Mesenchymal stem cell (in vitro differentiated cells and primary cell): ENCODE results near the gene BCAS1.
"Not testable (repeated sequence)": the region's sequence is repeated elsewhere in the genome, so short reads cannot be mapped to it uniquely, and the experiment has no call there.

Experiments used
- DNase-seq: peaks from one replicate; pipeline ENCODE4 v3.0.0-alpha.2; 2013
- H2AFZ ChIP-seq: one replicate; pipeline ENCODE4 v1.6.1; 2013; ENCODE audit warnings: low read depth, mild to moderate bottlenecking, control low read depth, inconsistent platforms, low read length, moderate library complexity
- H2AK5ac ChIP-seq: 2 replicates; pipeline ENCODE4 v1.6.1; 2013; ENCODE audit warnings: low read length, moderate library complexity, mild to moderate bottlenecking, inconsistent platforms; ENCODE audit not compliant: severe bottlenecking
- H2BK120ac ChIP-seq: one replicate; pipeline ENCODE4 v1.6.1; 2013; ENCODE audit warnings: low read depth, mild to moderate bottlenecking, inconsistent platforms, low read length, moderate library complexity
- H2BK12ac ChIP-seq, 2 experiments: one replicate each; pipeline ENCODE4 v1.6.1; 2013; ENCODE audit warnings: inconsistent platforms in 2 of 2, low read length in 2 of 2, mild to moderate bottlenecking in 2 of 2, moderate library complexity in 2 of 2, control low read depth in 1 of 2
- H2BK15ac ChIP-seq: one replicate; pipeline ENCODE4 v1.6.1; 2013; ENCODE audit warnings: mild to moderate bottlenecking, low read depth, inconsistent platforms; ENCODE audit not compliant: poor library complexity, severe bottlenecking
- H2BK5ac ChIP-seq: 2 replicates; pipeline ENCODE4 v1.6.1; 2013; ENCODE audit warnings: low read depth, mild to moderate bottlenecking, low read length, control low read depth, inconsistent platforms; ENCODE audit not compliant: poor library complexity, severe bottlenecking
- H3K14ac ChIP-seq, 2 experiments: one replicate each; pipeline ENCODE4 v1.6.1; 2013; ENCODE audit warnings: inconsistent platforms in 2 of 2, low read length in 2 of 2, control low read depth in 1 of 2, mild to moderate bottlenecking in 1 of 2, moderate library complexity in 1 of 2
- H3K18ac ChIP-seq, 2 experiments: one replicate each; pipeline ENCODE4 v1.6.1; 2013; ENCODE audit warnings: inconsistent platforms in 2 of 2, low read length in 2 of 2, control low read depth in 1 of 2, low read depth in 1 of 2, mild to moderate bottlenecking in 1 of 2
- H3K23ac ChIP-seq, 2 experiments: one replicate each; pipeline ENCODE4 v1.6.1; 2013; ENCODE audit warnings: inconsistent platforms in 2 of 2, low read length in 2 of 2, mild to moderate bottlenecking in 2 of 2, moderate library complexity in 2 of 2, control low read depth in 1 of 2
- H3K27ac ChIP-seq: 2 replicates; pipeline ENCODE4 v1.5.1; 2013; ENCODE audit warnings: mild to moderate bottlenecking, moderate library complexity, low read length, control low read depth, inconsistent platforms; ENCODE audit not compliant: poor library complexity, severe bottlenecking
- H3K27me3 ChIP-seq, 2 experiments: 2 replicates each; pipeline versions ENCODE4 v1.6.1 to v1.7.0; 2013; ENCODE audit warnings: low read length in 2 of 2, mild to moderate bottlenecking in 2 of 2, moderate library complexity in 2 of 2, control low read depth in 1 of 2, inconsistent platforms in 1 of 2; ENCODE audit not compliant: control insufficient read depth in 1 of 2, insufficient read depth in 1 of 2
- H3K36me3 ChIP-seq, 2 experiments: 2 replicates each; pipeline versions ENCODE4 v1.6.1 to v1.7.0; 2013; ENCODE audit warnings: low read length in 2 of 2, control low read depth in 1 of 2, inconsistent platforms in 1 of 2, low read depth in 1 of 2, mild to moderate bottlenecking in 1 of 2; ENCODE audit not compliant: insufficient read depth in 2 of 2, control insufficient read depth in 1 of 2
- H3K4ac ChIP-seq, 2 experiments: one replicate each; pipeline ENCODE4 v1.6.1; 2013; ENCODE audit warnings: inconsistent platforms in 2 of 2, low read length in 2 of 2, mild to moderate bottlenecking in 2 of 2, moderate library complexity in 2 of 2, control low read depth in 1 of 2, low read depth in 1 of 2
- H3K4me1 ChIP-seq: 2 replicates; pipeline ENCODE4 v1.6.1; 2013; ENCODE audit warnings: low read depth, low read length, control low read depth; ENCODE audit not compliant: control insufficient read depth, insufficient read depth
- H3K4me2 ChIP-seq: 2 replicates; pipeline ENCODE4 v1.6.1; 2013; ENCODE audit warnings: low read length, mild to moderate bottlenecking, inconsistent platforms; ENCODE audit not compliant: poor library complexity, severe bottlenecking
- H3K4me3 ChIP-seq, 2 experiments: 2 replicates each; pipeline versions ENCODE4 v1.5.1 to v1.7.0; 2013; ENCODE audit warnings: low read length in 2 of 2, mild to moderate bottlenecking in 2 of 2, control low read depth in 1 of 2, low read depth in 1 of 2; ENCODE audit not compliant: insufficient read depth in 1 of 2
- H3K79me1 ChIP-seq: replicated peaks from 2 replicates; pipeline ENCODE4 v1.6.1; 2013; ENCODE audit warnings: mild to moderate bottlenecking, control low read depth, low read length, inconsistent platforms; ENCODE audit not compliant: poor library complexity, severe bottlenecking
- H3K9ac ChIP-seq: 2 replicates; pipeline ENCODE4 v1.7.0; 2013; ENCODE audit warnings: mild to moderate bottlenecking, low read length, moderate library complexity
- H3K9me3 ChIP-seq: 2 replicates; pipeline ENCODE4 v1.7.0; 2013; ENCODE audit warnings: mild to moderate bottlenecking, low read length; ENCODE audit not compliant: control insufficient read depth
- H4K8ac ChIP-seq: one replicate; pipeline ENCODE4 v1.6.1; 2013; ENCODE audit warnings: inconsistent platforms, mild to moderate bottlenecking, low read length, moderate library complexity
- H4K91ac ChIP-seq: one replicate; pipeline ENCODE4 v1.6.1; 2013; ENCODE audit warnings: mild to moderate bottlenecking, low read length, inconsistent platforms
- WGBS: methylation state at CpG from one replicate; pipeline ENCODE4 v1.1.7; 2013; ENCODE audit warnings: mixed read lengths; 5-methylcytosine and 5-hydroxymethylcytosine counted together

BCAS1 gene

DNA sequence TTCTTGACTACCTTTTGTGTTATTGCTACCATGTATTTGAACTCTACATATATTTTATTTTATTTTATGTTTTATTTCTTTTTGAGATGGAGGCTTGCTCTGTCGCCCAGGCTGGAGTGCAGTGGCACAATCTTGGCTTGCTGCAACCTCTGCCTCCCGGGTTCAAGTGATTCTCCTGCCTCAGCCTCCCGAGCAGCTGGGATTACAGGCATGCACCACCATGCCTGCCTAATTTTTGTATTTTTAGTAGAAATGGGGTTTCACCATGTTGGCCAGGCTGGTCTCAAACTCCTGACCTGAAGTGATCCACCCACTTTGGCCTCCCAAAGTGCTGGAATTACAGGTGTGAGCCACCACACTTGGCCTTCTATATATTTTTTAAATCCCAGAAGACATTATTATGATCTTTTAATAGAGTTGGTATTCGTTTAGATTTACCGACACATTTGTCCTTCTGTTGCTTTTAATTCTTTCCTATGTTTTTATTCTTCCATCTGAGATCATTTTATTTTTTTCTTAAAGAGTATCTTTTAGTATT is 137.7 kb downstream of the BCAS1 start:
- 99% methylated on average over 3 of the region's 5 CpGs for WGBS

DNA sequence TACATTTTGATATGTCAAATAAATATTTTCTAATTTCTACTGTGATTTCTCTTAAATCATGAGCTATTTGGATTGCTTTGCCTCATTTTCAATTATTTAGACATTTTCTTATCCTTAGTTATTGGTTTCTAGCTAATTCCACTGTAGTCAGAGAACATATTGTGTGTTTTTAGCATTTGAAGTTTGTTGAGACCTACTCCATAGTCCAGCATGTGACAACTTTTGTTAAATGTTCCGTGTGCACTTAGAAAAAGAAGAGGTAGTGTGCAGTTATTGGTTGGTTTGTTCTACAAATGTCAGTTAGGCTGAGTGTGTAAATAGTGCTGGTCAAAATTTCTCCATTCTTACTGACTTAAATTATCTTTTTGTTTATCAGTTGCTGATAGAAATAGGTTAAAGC is 138.8 kb downstream of the BCAS1 start:
- no peak overlapping the region for H3K27ac ChIP-seq
- H3K4me1 ChIP-seq: peaks cover 3% of the 10 kb centered on the region
- no peaks in the 10 kb centered on the region for H3K79me1 ChIP-seq
- no peak overlapping the region for H2AFZ ChIP-seq
- H3K23ac ChIP-seq: no peak overlapping the region
- no peak for DNase-seq
- H3K4ac ChIP-seq: no peak overlapping the region
- H3K27me3 ChIP-seq: no peaks in the 10 kb centered on the region
- H2AK5ac ChIP-seq: no peak overlapping the region
- no peaks in the 10 kb centered on the region for H3K36me3 ChIP-seq
- no peak overlapping the region for H3K4me3 ChIP-seq
- no peak overlapping the region for H2BK120ac ChIP-seq
- no peak overlapping the region for H4K8ac ChIP-seq
- no peak overlapping the region for H3K14ac ChIP-seq
- no peak overlapping the region for H3K9ac ChIP-seq
- H3K18ac ChIP-seq: no peak overlapping the region
- 100% methylated on average over 1 of the region's 1 CpG for WGBS
- no peaks in the 10 kb centered on the region for H3K9me3 ChIP-seq
- no peak overlapping the region for H2BK5ac ChIP-seq
- no peak overlapping the region for H2BK15ac ChIP-seq
- H4K91ac ChIP-seq: no peak overlapping the region
- no peak overlapping the region for H2BK12ac ChIP-seq
- H3K4me2 ChIP-seq: no peak overlapping the region

More for the DNA sequence above, 137.7 kb downstream of the BCAS1 start:
- DNase-seq, H3K18ac ChIP-seq, H2AK5ac ChIP-seq, H3K36me3 ChIP-seq, H3K9me3 ChIP-seq, H3K79me1 ChIP-seq, H3K27ac ChIP-seq, H2BK120ac ChIP-seq, H2BK5ac ChIP-seq, H3K9ac ChIP-seq, H4K91ac ChIP-seq, H3K4me3 ChIP-seq, H4K8ac ChIP-seq, H2AFZ ChIP-seq, H3K4ac ChIP-seq, H2BK15ac ChIP-seq, H3K4me1 ChIP-seq, H3K27me3 ChIP-seq, H2BK12ac ChIP-seq, H3K23ac ChIP-seq, H3K4me2 ChIP-seq, H3K14ac ChIP-seq: not testable (repeated sequence)

DNA sequence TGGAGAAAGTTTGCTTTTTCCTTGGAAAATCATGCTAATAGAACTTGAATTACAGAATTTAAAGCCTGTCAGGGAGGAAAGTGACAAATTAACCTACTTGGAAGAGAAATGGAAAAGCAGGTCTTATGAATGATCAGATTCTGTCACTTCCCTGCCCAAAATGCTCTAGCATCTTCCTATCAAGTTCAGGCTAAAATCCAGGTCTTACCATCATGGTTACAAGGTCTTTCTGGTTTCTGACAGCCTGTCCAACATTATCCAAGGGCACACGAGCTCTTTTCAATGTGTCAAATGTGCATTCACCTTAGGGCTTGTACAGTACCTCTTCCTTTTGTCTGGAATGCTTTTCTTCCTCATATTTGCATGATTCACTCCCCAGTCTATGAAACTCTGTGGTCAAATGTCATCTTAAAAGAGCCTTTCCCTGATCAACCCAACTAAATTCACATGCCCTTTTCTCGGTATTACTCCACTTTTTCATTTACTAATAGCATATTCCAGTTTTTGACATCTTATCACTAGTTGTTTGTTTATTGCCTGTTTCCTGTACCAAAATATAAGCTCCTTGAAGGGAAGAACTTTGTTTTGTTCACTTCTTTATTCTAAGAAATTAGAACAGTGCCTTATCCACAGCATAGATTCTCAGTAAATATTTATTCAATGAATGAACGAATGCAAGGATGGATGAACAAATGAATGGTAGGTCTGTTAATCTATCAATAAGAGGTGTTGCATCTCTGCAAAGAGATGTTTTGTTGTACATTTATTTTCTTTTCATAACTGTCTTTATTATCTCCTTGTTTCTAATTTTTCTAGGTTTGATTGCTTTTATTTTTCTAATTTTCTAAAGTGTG is 139.5 kb downstream of the BCAS1 start:
- peaks cover 3% of the 10 kb centered on the region for H3K4me1 ChIP-seq
- no peak overlapping the region for H2BK12ac ChIP-seq
- no peak overlapping the region for H2AFZ ChIP-seq
- H3K23ac ChIP-seq: no peak overlapping the region
- H3K27me3 ChIP-seq: no peaks in the 10 kb centered on the region
- no peak overlapping the region for H3K4me2 ChIP-seq
- no peak overlapping the region for H3K18ac ChIP-seq
- no peak overlapping the region for H4K8ac ChIP-seq
- H3K27ac ChIP-seq: no peak overlapping the region
- H3K9me3 ChIP-seq: no peaks in the 10 kb centered on the region
- peak overlapping the region in 1 of 2 experiments; percentile 18 for H3K14ac ChIP-seq
- no peaks in the 10 kb centered on the region for H3K36me3 ChIP-seq
- H4K91ac ChIP-seq: no peak overlapping the region
- H2AK5ac ChIP-seq: no peak overlapping the region
- no peak overlapping the region for H3K9ac ChIP-seq
- H2BK120ac ChIP-seq: no peak overlapping the region
- 31% methylated on average over 1 of the region's 3 CpGs for WGBS
- H3K4ac ChIP-seq: no peak overlapping the region
- no peak overlapping the region for H2BK5ac ChIP-seq
- H3K4me3 ChIP-seq: no peak overlapping the region
- DNase-seq: no peak
- no peaks in the 10 kb centered on the region for H3K79me1 ChIP-seq
- no peak overlapping the region for H2BK15ac ChIP-seq

DNA sequence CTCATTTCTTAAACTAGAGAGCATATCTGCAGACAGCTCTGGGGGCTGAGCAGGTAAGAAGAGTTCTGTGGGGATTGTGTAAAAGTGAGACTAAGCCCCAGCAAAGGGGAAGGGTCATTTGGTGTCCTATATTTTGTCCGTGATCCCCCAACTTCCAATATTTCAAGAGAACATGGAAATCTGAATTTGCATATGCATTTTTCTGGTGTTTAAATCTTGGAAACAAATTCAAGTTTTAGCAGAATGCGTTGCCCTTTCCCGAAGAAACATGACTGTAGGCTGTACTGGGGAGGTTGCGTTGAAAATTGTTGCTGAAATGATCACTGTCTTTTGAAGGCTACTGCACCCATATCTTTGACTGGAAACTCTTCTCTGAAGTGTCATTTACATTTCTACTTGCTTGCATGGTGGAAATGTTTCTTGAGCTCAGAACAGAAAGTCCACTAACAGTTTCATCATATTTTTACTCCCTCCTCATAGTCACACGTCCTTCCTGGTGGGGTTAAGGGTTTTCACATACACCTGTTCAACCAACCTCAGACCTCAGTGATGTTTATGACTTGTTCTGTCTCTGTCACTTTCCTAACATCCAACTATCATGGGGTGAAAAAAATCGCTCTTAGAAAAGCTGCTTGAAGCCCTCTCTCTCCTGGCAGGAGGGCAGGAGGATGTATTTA is 140.3 kb downstream of the BCAS1 start:
- no peak overlapping the region for H3K27ac ChIP-seq
- no peak overlapping the region for H3K9ac ChIP-seq
- no peak for DNase-seq

More for the DNA sequence above, 140.3 kb downstream of the BCAS1 start:
- Histone ChIP-seq H2BK12ac (no peak overlapping the region), H2AFZ (no peak overlapping the region), H3K4me2 (no peak overlapping the region), H3K9me3 (no peaks in the 10 kb centered on the region), H2BK120ac (peak overlapping the region; percentile 27), H3K36me3 (no peaks in the 10 kb centered on the region), H2BK15ac (no peak overlapping the region), H3K23ac (no peak overlapping the region), H3K14ac (no peak overlapping the region), H3K18ac (no peak overlapping the region), H3K79me1 (no peaks in the 10 kb centered on the region), H3K4ac (no peak overlapping the region), H3K27me3 (no peaks in the 10 kb centered on the region), H4K8ac (no peak overlapping the region), H3K4me3 (no peak overlapping the region), H4K91ac (no peak overlapping the region), H3K4me1 (peaks cover 3% of the 10 kb centered on the region), H2BK5ac (no peak overlapping the region), H2AK5ac (no peak overlapping the region)
- 92% methylated on average over 5 of the region's 6 CpGs for WGBS
